Measurements from ENCODE around the gene CLRN3.

Gene CLRN3

GRCh38 chr10:127905848-127906261, 13.1 kb upstream of the CLRN3 start:
- Histone ChIP-seq H3K9me3 (no peaks in the 10 kb centered on the region), H3K4me1 (no peaks in the 10 kb centered on the region), H3K27me3 (peaks cover 20% of the 10 kb centered on the region), H3K36me3 (no peaks in the 10 kb centered on the region), H3K4me3 (ENCODE audit: low read depth, low read length) (no peak overlapping the region)
- TF ChIP-seq CTCF (IDR thresholded peaks at IDR 0.05; ENCODE audit: low read depth, low read length), result no peak
- no peak for DNase-seq

GRCh38 chr10:127905001-127905847, 12.5 kb upstream of the CLRN3 start:
- Histone ChIP-seq H3K4me3 (ENCODE audit: low read depth, low read length) (no peak overlapping the region), H3K27me3 (peaks cover 20% of the 10 kb centered on the region), H3K4me1 (no peaks in the 10 kb centered on the region), H3K36me3 (no peaks in the 10 kb centered on the region), H3K9me3 (no peaks in the 10 kb centered on the region)
- no peak for DNase-seq
- TF ChIP-seq CTCF (IDR thresholded peaks at IDR 0.05; ENCODE audit: low read depth, low read length), result no peak

- Histone ChIP-seq H3K4me1 (no peaks in the 10 kb centered on the region), H3K9me3 (no peaks in the 10 kb centered on the region), H3K27me3 (peaks cover 20% of the 10 kb centered on the region), H3K36me3 (no peaks in the 10 kb centered on the region), H3K4me3 (ENCODE audit: low read depth, low read length) (no peak overlapping the region)
- DNase-seq, result no peak
- no peak for TF ChIP-seq CTCF (IDR thresholded peaks at IDR 0.05; ENCODE audit: low read depth, low read length)
These were observed 11.7 kb upstream of the CLRN3 start for GRCh38 chr10:127904311-127905000.

- no peak for TF ChIP-seq CTCF (IDR thresholded peaks at IDR 0.05; ENCODE audit: low read depth, low read length)
These were observed 11.0 kb upstream of the CLRN3 start for GRCh38 chr10:127903789-127904188.

GRCh38 chr10:127899766-127900387, 7.1 kb upstream of the CLRN3 start:
- Histone ChIP-seq H3K9me3 (no peaks in the 10 kb centered on the region), H3K4me1 (no peaks in the 10 kb centered on the region), H3K36me3 (no peaks in the 10 kb centered on the region), H3K27me3 (no peaks in the 10 kb centered on the region), H3K4me3 (ENCODE audit: low read depth, low read length) (no peak overlapping the region)
- no peak for TF ChIP-seq CTCF (IDR thresholded peaks at IDR 0.05; ENCODE audit: low read depth, low read length)
- no peak for DNase-seq

More at GRCh38 chr10:127903789-127904188, 11.0 kb upstream of the CLRN3 start:
- H3K4me3 ChIP-seq (ENCODE audit: low read depth, low read length), result no peak overlapping the region
- no peaks in the 10 kb centered on the region for H3K36me3 ChIP-seq
- no peak for DNase-seq
- H3K4me1 ChIP-seq, result no peaks in the 10 kb centered on the region
- no peaks in the 10 kb centered on the region for H3K9me3 ChIP-seq
- peaks cover 20% of the 10 kb centered on the region for H3K27me3 ChIP-seq

Data from BE2C (cell line).